Medulla oblongata (tissue), 1 donor: ENCODE measurements around the gene FRG2B.
"Not testable (repeated sequence)": the region's sequence is repeated elsewhere in the genome, so short reads cannot be mapped to it uniquely, and the experiment has no call there.

Experiments used
- DNase-seq: peaks from one replicate; pipeline ENCODE4 v3.0.0-alpha.2; 2015; ENCODE audit errors: extremely low spot score

FRG2B gene

GRCh38 chr10:133599869-133600268 is 26.7 kb downstream of the FRG2B start:
- DNase-seq, result not testable (repeated sequence)

- DNase-seq, result no peak
These were observed 33.9 kb downstream of the FRG2B start for GRCh38 chr10:133592716-133593115.

- no peak for DNase-seq
These were observed 35.6 kb downstream of the FRG2B start for GRCh38 chr10:133590970-133591359.

GRCh38 chr10:133590226-133590969 is 36.2 kb downstream of the FRG2B start:
- DNase-seq, result no peak

GRCh38 chr10:133577037-133577436 is 49.6 kb downstream of the FRG2B start:
- not testable (repeated sequence) for DNase-seq
